SK-N-SH treated with all-trans-retinoic acid at 6 μM for 48 hours (cell line): ENCODE measurements around the gene CD151.
A peak's percentile ranks its signal among the peaks of the same experiment; 100 is the strongest.

Source experiments
- ATAC-seq: fragments of 200-7000 bp; cut with Tn5 transposase; 3 replicates; pipeline ENCODE4 v1.9.1; 2020; ENCODE audit warnings: mild to moderate bottlenecking, moderate library complexity
- ARNTL ChIP-seq: fragments of 450-650 bp; formaldehyde crosslinking; IDR thresholded peaks from 2 replicates; pipeline ENCODE4 v1.5.0; 2020; ENCODE audit warnings: low read depth, mild to moderate bottlenecking, moderate library complexity, borderline replicate concordance
- BACH2 ChIP-seq: fragments of 250-450 bp; sonication (Bioruptor Pico); IDR thresholded peaks from 2 replicates; pipeline ENCODE4 v1.9.0; 2021; ENCODE audit warnings: mild to moderate bottlenecking, borderline replicate concordance
- CREB5 ChIP-seq: fragments of 250-450 bp; sonication (Bioruptor Pico); IDR thresholded peaks from 2 replicates; pipeline ENCODE4 v1.5.1; 2020; ENCODE audit warnings: low read depth, mild to moderate bottlenecking, moderate library complexity
- CSDC2 ChIP-seq: fragments of 250-450 bp; sonication (Bioruptor Pico); IDR thresholded peaks from 2 replicates; pipeline ENCODE4 v1.5.0; 2020; ENCODE audit warnings: mild to moderate bottlenecking, moderate library complexity
- CSRNP3 ChIP-seq: fragments of 250-450 bp; sonication (Bioruptor Pico); IDR thresholded peaks from 2 replicates; pipeline ENCODE4 v1.5.1; 2021; ENCODE audit warnings: mild to moderate bottlenecking, moderate library complexity
- ESRRG ChIP-seq: fragments of 250-450 bp; sonication (Bioruptor Pico); IDR thresholded peaks from 2 replicates; pipeline ENCODE4 v1.6.1; 2021; ENCODE audit warnings: mild to moderate bottlenecking
- GLIS3 ChIP-seq: fragments of 250-450 bp; sonication (Bioruptor Pico); IDR thresholded peaks from 2 replicates; pipeline ENCODE4 v1.5.0; 2020; ENCODE audit warnings: mild to moderate bottlenecking, moderate library complexity
- ISL1 ChIP-seq: fragments of 250-450 bp; sonication (Bioruptor Pico); IDR thresholded peaks from 2 replicates; pipeline ENCODE4 v2.1.2; 2022; ENCODE audit warnings: mild to moderate bottlenecking, moderate library complexity
- OSR1 ChIP-seq: fragments of 250-450 bp; sonication (Bioruptor Pico); IDR thresholded peaks from 2 replicates; pipeline ENCODE4 v1.8.0; 2022; ENCODE audit warnings: moderate library complexity, mild to moderate bottlenecking, inconsistent platforms
- PATZ1 ChIP-seq: fragments of 250-450 bp; sonication (Bioruptor Pico); IDR thresholded peaks from 2 replicates; pipeline ENCODE4 v1.8.0; 2020; ENCODE audit warnings: mild to moderate bottlenecking, moderate library complexity, borderline replicate concordance
- POU6F1 ChIP-seq: fragments of 250-450 bp; sonication (Bioruptor Pico); IDR thresholded peaks from 2 replicates; pipeline ENCODE4 v1.8.0; 2021; ENCODE audit warnings: low read depth, mild to moderate bottlenecking, moderate library complexity, borderline replicate concordance
- PPARA ChIP-seq: fragments of 250-450 bp; sonication (Bioruptor Pico); IDR thresholded peaks from 2 replicates; pipeline ENCODE4 v1.5.0; 2020; ENCODE audit warnings: mild to moderate bottlenecking, borderline replicate concordance
- RARB ChIP-seq: fragments of 250-450 bp; sonication (Bioruptor Pico); IDR thresholded peaks from 2 replicates; pipeline ENCODE4 v1.8.0; 2021; ENCODE audit warnings: mild to moderate bottlenecking, moderate library complexity
- TCF4 ChIP-seq: fragments of 250-450 bp; sonication (Bioruptor Pico); IDR thresholded peaks from 2 replicates; pipeline ENCODE4 v1.8.0; 2021; ENCODE audit warnings: mild to moderate bottlenecking, moderate library complexity, borderline replicate concordance
- TOX ChIP-seq: fragments of 250-450 bp; sonication (Bioruptor Pico); IDR thresholded peaks from 2 replicates; pipeline ENCODE4 v1.8.0; 2021; ENCODE audit warnings: mild to moderate bottlenecking, moderate library complexity, borderline replicate concordance
- TSHZ2 ChIP-seq: fragments of 250-450 bp; sonication (Bioruptor Pico); IDR thresholded peaks from 2 replicates; pipeline ENCODE4 v1.5.0; 2020; ENCODE audit warnings: mild to moderate bottlenecking, moderate library complexity
- ZC3H10 ChIP-seq: fragments of 250-450 bp; sonication (Bioruptor Pico); IDR thresholded peaks from 2 replicates; pipeline ENCODE4 v1.5.1; 2021; ENCODE audit warnings: mild to moderate bottlenecking, moderate library complexity
- ZFP3 ChIP-seq: fragments of 250-450 bp; sonication (Bioruptor Pico); IDR thresholded peaks from 2 replicates; pipeline ENCODE4 v1.5.0; 2020; ENCODE audit warnings: mild to moderate bottlenecking, moderate library complexity
- ZFP30 ChIP-seq: fragments of 450-650 bp; formaldehyde crosslinking; IDR thresholded peaks from 2 replicates; pipeline ENCODE4 v1.5.0; 2022; ENCODE audit warnings: mild to moderate bottlenecking, moderate library complexity
- ZNF565 ChIP-seq: fragments of 450-650 bp; formaldehyde crosslinking; conservative IDR thresholded peaks from 2 replicates; pipeline ENCODE4 v1.5.0; 2020; ENCODE audit warnings: low read depth, mild to moderate bottlenecking, moderate library complexity
- ZNF70 ChIP-seq: fragments of 450-650 bp; formaldehyde crosslinking; IDR thresholded peaks from 2 replicates; pipeline ENCODE4 v1.5.0; 2020; ENCODE audit warnings: mild to moderate bottlenecking, moderate library complexity
- ZNF8 ChIP-seq: fragments of 450-650 bp; formaldehyde crosslinking; IDR thresholded peaks from 2 replicates; pipeline ENCODE4 v1.5.0; 2020; ENCODE audit warnings: mild to moderate bottlenecking, moderate library complexity

The CD151 gene

GRCh38 chr11:859394-860131, 26.8 kb downstream of the CD151 start:
- TF ChIP-seq ZFP3 (CRISPR knock-in tag): no peak
- TF ChIP-seq CREB5 (CRISPR knock-in tag): no peak
- no peak for TF ChIP-seq ZNF70 (CRISPR knock-in tag)
- TF ChIP-seq ISL1: no peak
- no peak for TF ChIP-seq GLIS3 (CRISPR knock-in tag)
- no peak for TF ChIP-seq BACH2 (CRISPR knock-in tag)
- no peak for TF ChIP-seq RARB
- TF ChIP-seq CSRNP3 (CRISPR knock-in tag): no peak
- no peak for TF ChIP-seq ZC3H10 (CRISPR knock-in tag)
- TF ChIP-seq ARNTL (CRISPR knock-in tag): no peak
- no peak for TF ChIP-seq TCF4 (CRISPR knock-in tag)
- ATAC-seq: peak; percentile 83

GRCh38 chr11:860234-861104, 27.7 kb downstream of the CD151 start:
- ATAC-seq: peak; percentile 1; the same call in 2 of the 3 replicates
- TF ChIP-seq GLIS3 (CRISPR knock-in tag) (no peak), POU6F1 (CRISPR knock-in tag) (no peak), OSR1 (no peak), TCF4 (CRISPR knock-in tag) (no peak), BACH2 (CRISPR knock-in tag) (no peak), TOX (CRISPR knock-in tag) (no peak), TSHZ2 (CRISPR knock-in tag) (no peak), PPARA (CRISPR knock-in tag) (no peak), ISL1 (no peak), ZFP30 (CRISPR knock-in tag) (no peak), ARNTL (CRISPR knock-in tag) (no peak)
- TF ChIP-seq, all 23 proteins: peak for 0

GRCh38 chr11:861105-861479, 28.3 kb downstream of the CD151 start:
- ATAC-seq: no peak
- no peak for TF ChIP-seq GLIS3 (CRISPR knock-in tag)
- no peak for TF ChIP-seq TOX (CRISPR knock-in tag)
- TF ChIP-seq, all 23 proteins: peak for 0

GRCh38 chr11:862081-862661, 29.4 kb downstream of the CD151 start:
- TF ChIP-seq ESRRG (CRISPR knock-in tag) (no peak), CREB5 (CRISPR knock-in tag) (no peak), CSDC2 (CRISPR knock-in tag) (no peak), ISL1 (no peak), PPARA (CRISPR knock-in tag) (no peak), BACH2 (CRISPR knock-in tag) (no peak), PATZ1 (CRISPR knock-in tag) (no peak), TCF4 (CRISPR knock-in tag) (no peak), ZNF565 (CRISPR knock-in tag) (no peak), RARB (no peak), ARNTL (CRISPR knock-in tag) (no peak), OSR1 (no peak), ZNF8 (CRISPR knock-in tag) (no peak), TOX (CRISPR knock-in tag) (no peak)
- no peak for ATAC-seq
